ENCODE measurements around the gene TRERF1.

Gene TRERF1

DNA sequence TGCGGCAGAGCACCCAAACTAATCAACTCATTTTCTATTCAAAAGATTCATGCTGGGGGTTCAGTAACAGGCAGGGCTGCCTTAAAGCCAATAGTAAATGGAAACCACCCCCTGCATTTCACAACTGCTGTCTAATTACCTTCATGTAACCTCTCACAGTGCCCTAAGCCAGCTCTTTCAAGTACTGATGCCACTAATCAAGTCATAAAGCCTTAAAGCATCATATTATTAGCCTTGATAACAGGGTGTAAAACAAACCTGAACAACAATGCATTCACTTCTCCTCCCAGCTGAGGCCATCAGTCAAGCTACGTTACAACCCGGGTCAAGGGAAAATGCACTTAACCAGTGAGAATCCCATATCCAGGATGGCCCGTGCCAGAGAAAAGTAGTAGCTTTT is 33.0 kb downstream of the TRERF1 start:
- Histone ChIP-seq H3K4me3 (ENCODE audit: low read length) (no peak overlapping the region), H3K36me3 (ENCODE audit: control insufficient read depth, low read depth, low read length) (no peaks in the 10 kb centered on the region), H3K9me3 (ENCODE audit: control insufficient read depth, low read depth, low read length) (no peaks in the 10 kb centered on the region), H3K27me3 (ENCODE audit: control insufficient read depth, insufficient read depth, low read length) (no peaks in the 10 kb centered on the region), H3K4me1 (ENCODE audit: control insufficient read depth, low read depth, low read length) (peaks cover 21% of the 10 kb centered on the region), H3K9ac (ENCODE audit: low read length) (no peak overlapping the region), H3K27ac (ENCODE audit: low read length) (no peak overlapping the region)

DNA sequence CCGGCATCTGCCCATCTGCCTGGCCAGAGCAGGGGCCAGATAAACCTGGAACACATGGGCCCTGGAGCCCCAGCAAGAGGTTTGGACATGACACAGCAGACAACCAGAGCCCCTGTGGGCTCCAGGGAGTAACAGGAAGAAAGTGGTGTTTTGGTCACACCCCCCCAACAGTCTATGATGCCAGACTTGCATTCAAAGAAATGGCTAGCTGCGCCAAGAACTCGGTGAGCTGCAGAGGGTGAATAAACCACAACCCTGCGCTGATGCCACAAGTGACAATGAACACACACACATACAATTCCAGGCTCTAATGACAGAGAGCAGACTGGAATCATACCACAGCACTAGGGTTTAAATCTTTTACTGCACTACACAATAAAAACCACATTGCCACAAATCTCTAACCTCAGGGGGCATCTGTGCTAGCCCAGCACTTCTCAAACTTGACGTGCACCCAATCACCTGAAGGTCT is 34.0 kb downstream of the TRERF1 start:
- H3K27me3 ChIP-seq (ENCODE audit: control insufficient read depth, insufficient read depth, low read length), result no peaks in the 10 kb centered on the region
- no peak overlapping the region for H3K27ac ChIP-seq (ENCODE audit: low read length)
- peaks cover 22% of the 10 kb centered on the region for H3K4me1 ChIP-seq (ENCODE audit: control insufficient read depth, low read depth, low read length)
- H3K9me3 ChIP-seq (ENCODE audit: control insufficient read depth, low read depth, low read length), result no peaks in the 10 kb centered on the region
- no peak overlapping the region for H3K4me3 ChIP-seq (ENCODE audit: low read length)
- no peak overlapping the region for H3K9ac ChIP-seq (ENCODE audit: low read length)
- no peaks in the 10 kb centered on the region for H3K36me3 ChIP-seq (ENCODE audit: control insufficient read depth, low read depth, low read length)

DNA sequence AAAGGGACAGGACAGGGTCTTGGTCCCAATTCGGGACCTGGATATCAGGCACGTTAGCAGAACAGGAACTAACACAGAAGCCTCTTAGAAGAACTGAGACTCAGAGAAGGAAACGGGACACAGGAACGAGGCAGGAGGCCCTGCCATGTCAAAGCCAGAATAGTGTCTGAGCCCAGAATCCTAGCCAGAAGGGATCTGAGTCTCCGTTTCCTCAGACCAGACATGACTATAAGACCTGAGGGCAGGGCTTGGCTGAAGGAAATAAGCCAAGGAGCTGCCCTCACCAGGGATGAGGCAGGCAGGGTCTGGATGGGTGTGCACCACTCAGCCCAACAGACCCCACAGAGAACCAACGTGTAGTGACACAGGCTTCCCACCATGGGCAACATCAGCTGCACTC is 40.3 kb downstream of the TRERF1 start:
- no peak overlapping the region for H3K27ac ChIP-seq (ENCODE audit: low read length)
- H3K9me3 ChIP-seq (ENCODE audit: control insufficient read depth, low read depth, low read length), result no peaks in the 10 kb centered on the region
- H3K27me3 ChIP-seq (ENCODE audit: control insufficient read depth, insufficient read depth, low read length), result no peaks in the 10 kb centered on the region
- H3K4me1 ChIP-seq (ENCODE audit: control insufficient read depth, low read depth, low read length), result peaks cover 16% of the 10 kb centered on the region
- no peaks in the 10 kb centered on the region for H3K36me3 ChIP-seq (ENCODE audit: control insufficient read depth, low read depth, low read length)
- H3K4me3 ChIP-seq (ENCODE audit: low read length), result no peak overlapping the region
- H3K9ac ChIP-seq (ENCODE audit: low read length), result no peak overlapping the region

DNA sequence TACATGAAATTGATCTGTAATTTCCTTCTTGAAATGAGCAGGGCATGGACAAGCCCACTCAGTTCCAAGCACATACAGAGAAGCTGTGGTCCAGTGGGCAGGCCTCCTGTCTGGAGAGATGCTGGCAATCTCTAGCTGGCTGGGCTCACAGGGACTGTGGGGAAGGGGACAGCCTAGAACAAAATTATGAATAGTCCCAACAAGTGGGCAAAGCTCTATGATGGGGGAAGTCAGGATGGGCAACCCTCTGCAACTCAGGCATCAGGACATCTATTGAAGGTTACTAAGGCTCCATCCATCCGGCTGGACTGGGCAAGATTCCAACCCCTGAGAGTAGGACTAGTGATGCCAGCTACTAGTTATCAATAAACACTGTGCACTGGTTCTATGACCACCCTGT is 40.9 kb downstream of the TRERF1 start:
- Histone ChIP-seq H3K9ac (ENCODE audit: low read length) (no peak overlapping the region), H3K4me3 (ENCODE audit: low read length) (no peak overlapping the region), H3K27ac (ENCODE audit: low read length) (no peak overlapping the region), H3K36me3 (ENCODE audit: control insufficient read depth, low read depth, low read length) (no peaks in the 10 kb centered on the region), H3K27me3 (ENCODE audit: control insufficient read depth, insufficient read depth, low read length) (no peaks in the 10 kb centered on the region), H3K9me3 (ENCODE audit: control insufficient read depth, low read depth, low read length) (no peaks in the 10 kb centered on the region), H3K4me1 (ENCODE audit: control insufficient read depth, low read depth, low read length) (peaks cover 16% of the 10 kb centered on the region)

DNA sequence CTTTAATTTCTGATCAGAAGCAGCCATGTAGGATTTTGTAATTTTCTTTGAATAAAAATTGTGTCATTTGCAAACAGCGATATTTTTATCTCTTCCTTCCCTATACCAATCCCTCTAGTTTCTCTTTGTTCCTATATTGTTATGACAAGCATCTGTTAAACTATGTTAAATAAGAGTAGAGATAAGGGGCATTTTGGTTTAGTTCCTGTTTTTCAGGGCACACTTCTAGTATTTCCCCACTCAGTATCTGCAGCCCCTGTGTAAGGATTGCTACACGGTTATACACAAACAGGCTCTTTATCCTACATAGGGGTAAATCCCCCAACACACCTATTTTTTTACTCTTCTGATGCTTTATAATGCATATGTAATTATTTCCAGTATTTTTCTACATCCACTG is 42.1 kb downstream of the TRERF1 start:
- Histone ChIP-seq H3K36me3 (ENCODE audit: control insufficient read depth, low read depth, low read length) (no peaks in the 10 kb centered on the region), H3K4me1 (ENCODE audit: control insufficient read depth, low read depth, low read length) (peaks cover 24% of the 10 kb centered on the region), H3K9me3 (ENCODE audit: control insufficient read depth, low read depth, low read length) (no peaks in the 10 kb centered on the region), H3K4me3 (ENCODE audit: low read length) (no peak overlapping the region), H3K27ac (ENCODE audit: low read length) (no peak overlapping the region), H3K9ac (ENCODE audit: low read length) (no peak overlapping the region), H3K27me3 (ENCODE audit: control insufficient read depth, insufficient read depth, low read length) (no peaks in the 10 kb centered on the region)

DNA sequence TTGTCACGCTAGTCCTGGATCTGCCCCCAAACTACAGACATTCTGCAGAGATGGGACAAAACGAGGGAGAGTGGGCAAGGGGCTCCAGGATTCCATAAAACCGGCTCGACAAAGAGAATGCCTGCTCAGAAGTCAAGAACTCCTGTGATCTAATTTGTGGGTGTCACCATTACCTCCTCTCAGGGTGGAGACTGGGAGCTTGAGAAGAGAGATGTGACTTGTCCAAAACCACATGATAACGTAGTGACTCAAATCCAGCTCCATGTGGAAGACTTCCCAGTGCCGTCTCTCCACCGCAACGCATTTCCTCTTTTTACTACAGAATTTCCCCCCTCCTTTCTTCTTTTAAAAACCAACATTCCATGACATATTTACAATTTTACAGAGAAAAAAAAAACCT is 44.3 kb downstream of the TRERF1 start:
- H3K9me3 ChIP-seq (ENCODE audit: control insufficient read depth, low read depth, low read length), result no peaks in the 10 kb centered on the region
- peaks cover 21% of the 10 kb centered on the region for H3K4me1 ChIP-seq (ENCODE audit: control insufficient read depth, low read depth, low read length)
- H3K9ac ChIP-seq (ENCODE audit: low read length), result no peak overlapping the region
- H3K4me3 ChIP-seq (ENCODE audit: low read length), result no peak overlapping the region
- no peaks in the 10 kb centered on the region for H3K27me3 ChIP-seq (ENCODE audit: control insufficient read depth, insufficient read depth, low read length)
- H3K27ac ChIP-seq (ENCODE audit: low read length), result no peak overlapping the region
- H3K36me3 ChIP-seq (ENCODE audit: control insufficient read depth, low read depth, low read length), result no peaks in the 10 kb centered on the region

DNA sequence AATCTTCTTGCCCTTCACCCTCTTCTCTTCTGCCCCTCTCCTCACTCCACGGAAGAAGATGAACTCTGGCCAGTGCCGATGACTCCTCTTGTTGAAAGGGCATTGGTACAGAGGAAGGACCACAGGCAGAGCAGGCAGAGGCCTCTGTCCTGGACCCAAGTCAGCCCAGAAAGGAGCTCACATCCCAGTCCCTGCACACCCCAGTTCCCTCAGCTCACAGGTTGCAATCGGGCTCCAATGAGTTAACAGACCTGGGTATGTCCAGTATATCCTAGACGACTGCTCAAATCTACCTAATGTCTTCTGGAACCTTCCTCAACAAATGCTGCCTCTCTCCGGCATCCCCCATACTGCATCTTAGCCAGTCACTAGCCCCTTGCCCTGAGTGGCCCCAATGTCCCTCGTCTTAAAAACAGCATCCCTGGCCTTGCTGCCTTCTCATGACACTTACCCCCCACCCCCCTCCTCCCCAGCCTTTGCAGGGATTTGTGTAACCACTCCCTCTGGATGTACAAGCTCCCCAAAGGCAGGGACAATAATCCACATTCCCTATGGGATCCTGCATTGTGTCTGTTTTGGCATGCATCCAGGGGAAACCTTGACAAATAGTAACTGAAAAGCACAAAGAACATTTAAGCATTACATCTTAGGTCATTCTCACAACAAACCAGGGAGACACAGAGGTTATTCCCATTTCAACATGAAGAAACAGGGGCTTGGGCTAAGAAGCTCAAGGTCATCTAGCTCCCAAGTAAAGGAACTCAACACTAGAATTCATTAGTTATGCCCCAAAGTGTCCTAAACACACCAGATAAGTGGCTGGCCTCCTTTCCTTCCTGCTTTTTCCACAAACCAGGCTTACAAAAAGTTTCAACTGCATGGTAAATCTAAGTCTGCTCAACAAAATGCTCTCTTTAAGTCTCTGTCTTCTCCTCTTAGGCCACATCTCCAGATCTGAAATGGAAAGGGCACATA is 45.1 kb downstream of the TRERF1 start:
- Histone ChIP-seq H3K4me3 (ENCODE audit: low read length) (no peak overlapping the region), H3K27ac (ENCODE audit: low read length) (no peak overlapping the region), H3K27me3 (ENCODE audit: control insufficient read depth, insufficient read depth, low read length) (no peaks in the 10 kb centered on the region), H3K9me3 (ENCODE audit: control insufficient read depth, low read depth, low read length) (no peaks in the 10 kb centered on the region), H3K36me3 (ENCODE audit: control insufficient read depth, low read depth, low read length) (no peaks in the 10 kb centered on the region), H3K4me1 (ENCODE audit: control insufficient read depth, low read depth, low read length) (peaks cover 21% of the 10 kb centered on the region), H3K9ac (ENCODE audit: low read length) (no peak overlapping the region)

DNA sequence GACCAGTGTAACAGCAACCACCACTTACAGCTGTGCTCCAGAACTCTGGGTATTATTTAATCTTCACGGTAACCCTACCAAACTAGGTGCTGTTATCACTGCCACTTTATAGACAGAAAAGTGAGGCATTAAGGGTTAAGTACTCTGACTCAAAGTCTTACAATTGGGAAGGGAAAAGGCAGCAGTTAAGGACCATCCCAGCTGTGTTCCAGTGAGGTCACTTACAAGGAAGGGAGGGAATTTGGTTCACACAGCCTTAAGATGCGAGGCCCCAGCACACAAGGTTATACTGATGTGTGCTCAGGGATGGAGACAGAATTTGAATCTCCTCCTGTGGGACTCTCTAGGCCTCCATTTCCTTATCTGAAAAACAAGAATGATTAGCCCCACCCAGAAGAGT is 46.7 kb downstream of the TRERF1 start:
- Histone ChIP-seq H3K27ac (ENCODE audit: low read length) (no peak overlapping the region), H3K9ac (ENCODE audit: low read length) (peak overlapping the region; percentile 19), H3K9me3 (ENCODE audit: control insufficient read depth, low read depth, low read length) (no peaks in the 10 kb centered on the region), H3K27me3 (ENCODE audit: control insufficient read depth, insufficient read depth, low read length) (no peaks in the 10 kb centered on the region), H3K4me1 (ENCODE audit: control insufficient read depth, low read depth, low read length) (peaks cover 21% of the 10 kb centered on the region), H3K4me3 (ENCODE audit: low read length) (no peak overlapping the region), H3K36me3 (ENCODE audit: control insufficient read depth, low read depth, low read length) (no peaks in the 10 kb centered on the region)

DNA sequence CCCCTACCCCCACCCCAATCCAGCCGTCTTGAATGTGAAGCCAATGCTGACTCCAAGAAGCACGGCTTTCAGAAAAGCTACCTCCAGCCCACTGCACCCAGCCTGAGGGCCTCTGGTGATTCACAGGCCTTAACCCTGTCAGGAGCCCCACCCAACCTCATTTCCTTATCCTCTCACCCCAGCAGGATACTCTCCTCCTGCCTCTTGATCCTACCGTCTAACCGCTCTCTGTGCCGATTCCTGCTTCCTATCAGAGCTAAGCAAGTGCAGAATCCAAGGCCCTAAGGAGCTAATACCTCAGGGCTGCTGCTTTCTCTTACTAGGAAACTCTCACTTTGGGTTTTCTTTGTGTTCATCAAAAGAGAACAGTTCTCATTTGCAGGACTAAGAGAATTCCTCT is 47.2 kb downstream of the TRERF1 start:
- H3K4me3 ChIP-seq (ENCODE audit: low read length), result no peak overlapping the region
- no peaks in the 10 kb centered on the region for H3K9me3 ChIP-seq (ENCODE audit: control insufficient read depth, low read depth, low read length)
- no peak overlapping the region for H3K27ac ChIP-seq (ENCODE audit: low read length)
- no peak overlapping the region for H3K9ac ChIP-seq (ENCODE audit: low read length)
- peaks cover 21% of the 10 kb centered on the region for H3K4me1 ChIP-seq (ENCODE audit: control insufficient read depth, low read depth, low read length)
- H3K27me3 ChIP-seq (ENCODE audit: control insufficient read depth, insufficient read depth, low read length), result no peaks in the 10 kb centered on the region
- H3K36me3 ChIP-seq (ENCODE audit: control insufficient read depth, low read depth, low read length), result no peaks in the 10 kb centered on the region

DNA sequence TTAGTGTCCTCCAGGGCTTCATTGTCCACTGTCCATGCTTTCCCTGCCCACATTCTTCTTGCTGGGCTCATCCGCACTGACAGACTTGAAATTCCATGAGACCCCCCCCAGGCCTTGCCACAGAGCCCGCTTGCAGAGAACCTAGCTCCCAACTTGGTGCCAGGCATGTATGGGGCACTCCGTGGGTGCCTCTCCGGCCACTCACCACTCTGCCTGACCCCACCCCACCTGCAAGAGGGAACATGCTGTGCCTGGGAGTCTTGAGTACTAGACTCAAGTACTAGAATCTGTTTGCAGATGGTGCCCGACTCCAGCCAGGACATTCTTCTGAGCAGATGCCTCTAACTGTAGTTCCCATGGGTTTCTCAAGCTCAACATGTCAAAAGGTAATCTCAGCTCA is 47.9 kb downstream of the TRERF1 start:
- H3K27me3 ChIP-seq (ENCODE audit: control insufficient read depth, insufficient read depth, low read length), result no peaks in the 10 kb centered on the region
- no peaks in the 10 kb centered on the region for H3K9me3 ChIP-seq (ENCODE audit: control insufficient read depth, low read depth, low read length)
- no peak overlapping the region for H3K9ac ChIP-seq (ENCODE audit: low read length)
- H3K4me1 ChIP-seq (ENCODE audit: control insufficient read depth, low read depth, low read length), result peaks cover 21% of the 10 kb centered on the region
- H3K36me3 ChIP-seq (ENCODE audit: control insufficient read depth, low read depth, low read length), result no peaks in the 10 kb centered on the region
- no peak overlapping the region for H3K4me3 ChIP-seq (ENCODE audit: low read length)
- H3K27ac ChIP-seq (ENCODE audit: low read length), result no peak overlapping the region

DNA sequence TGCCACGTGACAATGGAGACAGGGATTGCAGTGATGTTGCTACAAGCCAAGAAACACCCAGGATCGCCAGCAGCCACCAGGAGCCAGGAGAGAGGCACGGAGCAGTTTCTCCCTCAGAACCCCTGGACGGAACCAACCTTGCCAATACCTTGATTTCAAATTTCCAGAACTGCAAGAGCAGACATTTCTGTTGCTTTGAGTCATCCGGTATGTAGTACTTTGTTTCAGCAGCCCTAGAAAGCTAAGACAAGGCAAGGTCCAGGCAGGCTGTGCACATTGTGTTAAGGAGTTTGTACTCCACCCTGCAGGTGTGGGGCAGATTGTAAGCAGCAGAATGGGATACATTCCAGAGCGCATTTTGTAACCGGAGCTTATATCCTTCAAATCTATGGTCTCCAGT is 48.3 kb downstream of the TRERF1 start:
- no peaks in the 10 kb centered on the region for H3K27me3 ChIP-seq (ENCODE audit: control insufficient read depth, insufficient read depth, low read length)
- no peaks in the 10 kb centered on the region for H3K9me3 ChIP-seq (ENCODE audit: control insufficient read depth, low read depth, low read length)

DNA sequence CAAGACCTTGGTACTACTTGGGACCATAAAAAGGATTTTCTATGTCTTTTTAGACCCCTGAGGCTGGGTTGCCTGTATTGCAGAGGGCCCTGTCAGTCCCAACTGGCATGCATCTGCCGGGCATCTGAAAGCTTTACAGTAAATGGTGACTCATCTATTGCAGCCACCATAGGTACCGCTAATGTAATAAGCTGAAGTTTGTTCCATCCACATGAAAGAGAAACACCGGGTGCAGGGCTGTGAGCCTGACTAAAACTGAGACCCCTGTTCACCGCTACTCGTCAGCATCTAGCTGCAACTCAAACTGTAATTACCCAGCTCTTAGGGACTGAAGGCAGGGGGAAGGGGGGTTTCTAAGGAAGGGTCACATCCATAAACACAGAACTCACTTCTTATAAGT is 49.5 kb downstream of the TRERF1 start:
- Histone ChIP-seq H3K9me3 (ENCODE audit: control insufficient read depth, low read depth, low read length) (no peaks in the 10 kb centered on the region), H3K4me3 (ENCODE audit: low read length) (no peak overlapping the region), H3K36me3 (ENCODE audit: control insufficient read depth, low read depth, low read length) (no peaks in the 10 kb centered on the region), H3K4me1 (ENCODE audit: control insufficient read depth, low read depth, low read length) (peaks cover 19% of the 10 kb centered on the region), H3K27ac (ENCODE audit: low read length) (no peak overlapping the region), H3K27me3 (ENCODE audit: control insufficient read depth, insufficient read depth, low read length) (no peaks in the 10 kb centered on the region), H3K9ac (ENCODE audit: low read length) (no peak overlapping the region)

More for the DNA sequence above, 48.3 kb downstream of the TRERF1 start:
- no peak overlapping the region for H3K9ac ChIP-seq (ENCODE audit: low read length)
- H3K36me3 ChIP-seq (ENCODE audit: control insufficient read depth, low read depth, low read length), result no peaks in the 10 kb centered on the region
- H3K4me1 ChIP-seq (ENCODE audit: control insufficient read depth, low read depth, low read length), result peaks cover 21% of the 10 kb centered on the region
- H3K27ac ChIP-seq (ENCODE audit: low read length), result no peak overlapping the region
- H3K4me3 ChIP-seq (ENCODE audit: low read length), result no peak overlapping the region

Data from iPS-18a (cell line).